ENCODE measurements around the gene PCDH9. TPM values are rescaled to one million over a fixed set of nuclear protein-coding genes. Genes with fewer than 3 reads are reported as not detected.

PCDH9 gene
- total and polyA plus RNA-seq, 2 of the 13 experiments (the other 11 are each of a cell fraction or from before 2014, with no cell fraction given): 0.09 TPM; not detected in 1

- no peak for TF ChIP-seq FOXO4 (CRISPR knock-in tag; conservative IDR thresholded peaks at IDR 0.05)
- TF ChIP-seq HOXA5 (CRISPR knock-in tag; IDR thresholded peaks at IDR 0.05): no peak
- TF ChIP-seq PREB (CRISPR knock-in tag; IDR thresholded peaks at IDR 0.05): no peak
These were observed 107.9 kb downstream of the PCDH9 start (continued) for GRCh38 chr13:67122251-67122650.

GRCh38 chr13:67120872-67121531 is 109.1 kb downstream of the PCDH9 start:
- no peaks in the 10 kb centered on the region for H4K20me1 ChIP-seq (ENCODE audit: insufficient read depth, low read length)
- WGBS (ENCODE audit: low lambda C conversion rate): 18% methylated on average over 6 of the region's 6 CpGs
- ATAC-seq: no peak
- H2AFZ ChIP-seq (ENCODE audit: low read length): no peak overlapping the region
- no peak for DNase-seq (ENCODE audit: low spot score)
- H3K27me3 ChIP-seq (ENCODE audit: control insufficient read depth in 1 of 2, insufficient read depth in 2 of 2, low read length in 2 of 2): no peaks in the 10 kb centered on the region
- no peak for FAIRE-seq
- POLR2A ChIA-PET: no interaction called here
- no peaks in the 10 kb centered on the region for H3K79me2 ChIP-seq (ENCODE audit: insufficient read depth, low read length)
- CTCF ChIA-PET (ENCODE audit: low intra/inter-chr PET ratio, low total read pairs): no interaction called here
- in situ Hi-C loops (cut with HindIII; ENCODE audit: extremely low pct_ligation_motif_present, low pct_unique_long_range_greater_than_20kb) (no loop called here), intact Hi-C loops (cut with micrococcal nuclease; ENCODE audit: unreplicated experiment) (no loop called here)
- H3K9me3 ChIP-seq (ENCODE audit: low read length): no peaks in the 10 kb centered on the region
- H3K4me1 ChIP-seq (ENCODE audit: insufficient read depth, low read length): no peaks in the 10 kb centered on the region
- no peak overlapping the region for H3K9ac ChIP-seq (ENCODE audit: insufficient read depth, low read depth, low read length)
- no peak overlapping the region for H3K4me3 ChIP-seq (replicated peaks in 1 of 3; ENCODE audit: insufficient read depth in 1 of 3, low read depth in 2 of 3, low read length in 3 of 3)
- BruUV-seq (replicated peaks): no TSS peak
- H3K27ac ChIP-seq (ENCODE audit: extremely low read length, insufficient read depth, low read length): no peak overlapping the region
- no peak overlapping the region for H3K4me2 ChIP-seq (ENCODE audit: low read depth, low read length)
- TF ChIP-seq STAT5B (CRISPR knock-in tag; IDR thresholded peaks at IDR 0.05): no peak
- TF ChIP-seq SMAD3 (CRISPR knock-in tag; IDR thresholded peaks at IDR 0.05): no peak
- TF ChIP-seq ZNF354B (CRISPR knock-in tag; IDR thresholded peaks at IDR 0.05): no peak
- TF ChIP-seq CERS6 (CRISPR knock-in tag; IDR thresholded peaks at IDR 0.05): no peak
- TF ChIP-seq MTA1 (CRISPR knock-in tag; IDR thresholded peaks at IDR 0.05; ENCODE audit: borderline replicate concordance): no peak
- TF ChIP-seq THAP9 (CRISPR knock-in tag; IDR thresholded peaks at IDR 0.05; ENCODE audit: borderline replicate concordance): no peak
- TF ChIP-seq AGO2 (optimal IDR thresholded peaks at IDR 0.05; ENCODE audit: low read depth, low read length): no peak
- no peak for TF ChIP-seq ZNF224 (CRISPR knock-in tag; IDR thresholded peaks at IDR 0.05)
- TF ChIP-seq ZNF589 (CRISPR knock-in tag; conservative IDR thresholded peaks at IDR 0.05): no peak
- no peak for TF ChIP-seq CBX5 (CRISPR knock-in tag; IDR thresholded peaks at IDR 0.05; ENCODE audit: borderline replicate concordance)
- no peak for TF ChIP-seq FOXP1 (IDR thresholded peaks at IDR 0.05)
- no peak for TF ChIP-seq FOXP1 (CRISPR knock-in tag; IDR thresholded peaks at IDR 0.05)
- no peaks in the 10 kb centered on the region for H3K36me3 ChIP-seq (replicated peaks in 1 of 2; ENCODE audit: control insufficient read depth in 1 of 2, insufficient read depth in 2 of 2, low read length in 2 of 2)
